NCI-H526 (cell line): ENCODE results near the gene VPS8.

Experiments used
- DNase-seq, 2 experiments: peaks; one replicate each; lab custom pipeline; 2025; lab: John Stamatoyannopoulos, UW

Gene VPS8

GRCh38 chr3:184811999-184812661 is at the start of gene VPS8:
TSS of gene VPS8 (plus strand) at chr3:184812166. CDS start at chr3:184824633, 12,467 bp downstream.
- DNase-seq, result peak; percentile 90 to 98

GRCh38 chr3:184764191-184764590 is 47.8 kb upstream of the VPS8 start:
- DNase-seq, result no peak

- DNase-seq, result peak; percentile 56 to 84
Observed at GRCh38 chr3:184765047-184765729, 46.8 kb upstream of the VPS8 start.

GRCh38 chr3:184765730-184766074 is 46.3 kb upstream of the VPS8 start:
- DNase-seq, result no peak

- DNase-seq, result peak; percentile 39 to 64
Observed at GRCh38 chr3:184766555-184767261, 45.3 kb upstream of the VPS8 start.

GRCh38 chr3:184767377-184767776 is 44.6 kb upstream of the VPS8 start:
- DNase-seq, result no peak

- DNase-seq, result no peak
Observed at GRCh38 chr3:184769382-184770170, 42.4 kb upstream of the VPS8 start.

GRCh38 chr3:184770541-184770940 is 41.4 kb upstream of the VPS8 start:
- no peak for DNase-seq

- DNase-seq, result peak in 1 of 2 experiments; percentile 51
Observed at GRCh38 chr3:184771301-184772127, 40.5 kb upstream of the VPS8 start.

- peak; percentile 26 to 76 for DNase-seq
Observed at GRCh38 chr3:184772667-184773272, 39.2 kb upstream of the VPS8 start.

GRCh38 chr3:184773283-184774186 is 38.4 kb upstream of the VPS8 start:
- DNase-seq, result peak; percentile 43 to 84

GRCh38 chr3:184776916-184777315 is 35.0 kb upstream of the VPS8 start:
- no peak for DNase-seq

GRCh38 chr3:184777566-184778356 is 34.2 kb upstream of the VPS8 start:
- DNase-seq, result peak; percentile 95 to 97

GRCh38 chr3:184778426-184779332 is 33.3 kb upstream of the VPS8 start:
- DNase-seq, result no peak

- DNase-seq, result no peak
Observed at GRCh38 chr3:184780981-184781515, 30.9 kb upstream of the VPS8 start.

GRCh38 chr3:184781801-184782200 is 30.2 kb upstream of the VPS8 start:
- DNase-seq, result no peak

GRCh38 chr3:184783319-184783718 is 28.6 kb upstream of the VPS8 start:
- DNase-seq, result no peak
